Measurements from ENCODE around the gene AGFG1.

Gene AGFG1

GRCh38 chr2:227503433-227504406 lies 31.8 kb downstream of the AGFG1 start:
- no peak overlapping the region for H3K27ac ChIP-seq
- no peak overlapping the region for H3K4me3 ChIP-seq (ENCODE audit: low read depth, low read length)
- TF ChIP-seq CTCF (IDR thresholded peaks at IDR 0.05; ENCODE audit: low read depth, low read length, missing control alignments): no peak
- H3K27me3 ChIP-seq (replicated peaks): no peaks in the 10 kb centered on the region
- in situ Hi-C loops (cut with HindIII; ENCODE audit: low pct_ligation_motif_present, low sequenced_read_pairs): no loop called here
- no peaks in the 10 kb centered on the region for H3K36me3 ChIP-seq (replicated peaks)
- DNase-seq: peak; percentile 31

GRCh38 chr2:227504700-227505099 lies 32.7 kb downstream of the AGFG1 start:
- no peaks in the 10 kb centered on the region for H3K36me3 ChIP-seq (replicated peaks)
- no peak overlapping the region for H3K4me3 ChIP-seq (ENCODE audit: low read depth, low read length)
- H3K27ac ChIP-seq: no peak overlapping the region
- in situ Hi-C loops (cut with HindIII; ENCODE audit: low pct_ligation_motif_present, low sequenced_read_pairs): no loop called here
- no peaks in the 10 kb centered on the region for H3K27me3 ChIP-seq (replicated peaks)
- TF ChIP-seq CTCF (IDR thresholded peaks at IDR 0.05; ENCODE audit: low read depth, low read length, missing control alignments): no peak
- DNase-seq: no peak

- no peak for DNase-seq
- in situ Hi-C loops (cut with HindIII; ENCODE audit: low pct_ligation_motif_present, low sequenced_read_pairs): no loop called here
- no peak for TF ChIP-seq CTCF (IDR thresholded peaks at IDR 0.05; ENCODE audit: low read depth, low read length, missing control alignments)
- H3K27ac ChIP-seq: no peak overlapping the region
- no peaks in the 10 kb centered on the region for H3K36me3 ChIP-seq (replicated peaks)
- H3K27me3 ChIP-seq (replicated peaks): no peaks in the 10 kb centered on the region
- no peak overlapping the region for H3K4me3 ChIP-seq (ENCODE audit: low read depth, low read length)
These were observed 34.5 kb downstream of the AGFG1 start for GRCh38 chr2:227506456-227506855.

GRCh38 chr2:227507963-227508362 lies 36.0 kb downstream of the AGFG1 start:
- no peak for TF ChIP-seq CTCF (IDR thresholded peaks at IDR 0.05; ENCODE audit: low read depth, low read length, missing control alignments)
- no peaks in the 10 kb centered on the region for H3K36me3 ChIP-seq (replicated peaks)
- no peaks in the 10 kb centered on the region for H3K27me3 ChIP-seq (replicated peaks)
- H3K4me3 ChIP-seq (ENCODE audit: low read depth, low read length): no peak overlapping the region
- in situ Hi-C loops (cut with HindIII; ENCODE audit: low pct_ligation_motif_present, low sequenced_read_pairs): no loop called here
- no peak overlapping the region for H3K27ac ChIP-seq
- no peak for DNase-seq

GRCh38 chr2:227509076-227509475 lies 37.1 kb downstream of the AGFG1 start:
- DNase-seq: no peak
- Histone ChIP-seq H3K4me3 (ENCODE audit: low read depth, low read length) (no peak overlapping the region), H3K27me3 (replicated peaks) (no peaks in the 10 kb centered on the region), H3K27ac (no peak overlapping the region), H3K36me3 (replicated peaks) (no peaks in the 10 kb centered on the region)
- TF ChIP-seq CTCF (IDR thresholded peaks at IDR 0.05; ENCODE audit: low read depth, low read length, missing control alignments): no peak
- in situ Hi-C loops (cut with HindIII; ENCODE audit: low pct_ligation_motif_present, low sequenced_read_pairs): no loop called here

Measured in brain microvascular endothelial cell (primary cell).